Measurements from ENCODE around the gene BNIP1.

Gene BNIP1

GRCh38 chr5:173103411-173103810 lies 40.9 kb upstream of the BNIP1 start:
- Histone ChIP-seq H3K9me3 (ENCODE audit: insufficient read depth, low read depth, low read length) (peaks cover 1% of the 10 kb centered on the region), H3K4me1 (ENCODE audit: control insufficient read depth in 1 of 2, insufficient read depth in 2 of 2, low read length in 2 of 2) (no peaks in the 10 kb centered on the region), H3K36me3 (ENCODE audit: control insufficient read depth in 1 of 2, insufficient read depth in 2 of 2, low read length in 2 of 2) (peaks cover 0 to 3% of the 10 kb centered on the region in 2 experiments), H3K4me3 (ENCODE audit: low read depth, low read length) (no peak overlapping the region), H3K4ac (ENCODE audit: low read depth, low read length) (no peak overlapping the region), H2AFZ (ENCODE audit: insufficient read depth, low read length, poor library complexity) (no peak overlapping the region), H2BK120ac (ENCODE audit: insufficient read depth, low read length, poor library complexity) (no peak overlapping the region), H3K14ac (ENCODE audit: low read length) (no peak overlapping the region), H3K79me1 (ENCODE audit: low read length) (no peaks in the 10 kb centered on the region), H3K27ac (ENCODE audit: low read depth, low read length) (no peak overlapping the region), H2AK5ac (ENCODE audit: low read length) (no peak overlapping the region), H4K91ac (ENCODE audit: low read depth, low read length) (no peak overlapping the region), H3K23ac (ENCODE audit: low read length) (no peak overlapping the region), H4K8ac (ENCODE audit: low read depth, low read length) (no peak overlapping the region), H2BK12ac (ENCODE audit: low read length) (no peak overlapping the region), H2BK5ac (ENCODE audit: low read depth, low read length, poor library complexity) (no peak overlapping the region), H3K9ac (ENCODE audit: low read length) (no peak overlapping the region), H3K79me2 (ENCODE audit: control insufficient read depth, insufficient read depth, low read length, poor library complexity) (no peaks in the 10 kb centered on the region), H3K4me2 (ENCODE audit: low read length) (no peak overlapping the region), H3K18ac (ENCODE audit: low read length) (no peak overlapping the region), H3K27me3 (ENCODE audit: insufficient read depth, low read length) (no peaks in the 10 kb centered on the region), H4K12ac (ENCODE audit: low read depth, low read length) (no peak overlapping the region)
- DNase-seq = no peak
- WGBS (ENCODE audit: extremely low coverage, insufficient coverage, insufficient read length) = no CpG with 5 or more reads among the region's 1 CpG

- Histone ChIP-seq H3K4ac (ENCODE audit: low read depth, low read length) (no peak overlapping the region), H4K12ac (ENCODE audit: low read depth, low read length) (no peak overlapping the region), H2AFZ (ENCODE audit: insufficient read depth, low read length, poor library complexity) (no peak overlapping the region), H3K14ac (ENCODE audit: low read length) (no peak overlapping the region), H3K27ac (ENCODE audit: low read depth, low read length) (no peak overlapping the region), H3K18ac (ENCODE audit: low read length) (no peak overlapping the region), H2BK5ac (ENCODE audit: low read depth, low read length, poor library complexity) (no peak overlapping the region), H4K8ac (ENCODE audit: low read depth, low read length) (no peak overlapping the region), H3K4me3 (ENCODE audit: low read depth, low read length) (no peak overlapping the region), H4K91ac (ENCODE audit: low read depth, low read length) (no peak overlapping the region), H2BK120ac (ENCODE audit: insufficient read depth, low read length, poor library complexity) (no peak overlapping the region), H3K4me2 (ENCODE audit: low read length) (no peak overlapping the region), H2AK5ac (ENCODE audit: low read length) (no peak overlapping the region), H3K79me2 (ENCODE audit: control insufficient read depth, insufficient read depth, low read length, poor library complexity) (no peaks in the 10 kb centered on the region), H3K27me3 (ENCODE audit: insufficient read depth, low read length) (no peaks in the 10 kb centered on the region), H3K36me3 (ENCODE audit: control insufficient read depth in 1 of 2, insufficient read depth in 2 of 2, low read length in 2 of 2) (peaks cover 0 to 2% of the 10 kb centered on the region in 2 experiments), H3K23ac (ENCODE audit: low read length) (no peak overlapping the region), H3K4me1 (ENCODE audit: control insufficient read depth in 1 of 2, insufficient read depth in 2 of 2, low read length in 2 of 2) (no peaks in the 10 kb centered on the region), H3K79me1 (ENCODE audit: low read length) (no peaks in the 10 kb centered on the region), H2BK12ac (ENCODE audit: low read length) (no peak overlapping the region), H3K9ac (ENCODE audit: low read length) (no peak overlapping the region), H3K9me3 (ENCODE audit: insufficient read depth, low read depth, low read length) (no peaks in the 10 kb centered on the region)
- DNase-seq = no peak
- 100% methylated on average over 1 of the region's 3 CpGs for WGBS (ENCODE audit: extremely low coverage, insufficient coverage, insufficient read length)
Measured at GRCh38 chr5:173108914-173109313, 35.4 kb upstream of the BNIP1 start.

- Histone ChIP-seq H4K8ac (ENCODE audit: low read depth, low read length) (no peak overlapping the region), H3K14ac (ENCODE audit: low read length) (no peak overlapping the region), H3K9ac (ENCODE audit: low read length) (no peak overlapping the region), H3K4me1 (ENCODE audit: control insufficient read depth in 1 of 2, insufficient read depth in 2 of 2, low read length in 2 of 2) (no peaks in the 10 kb centered on the region), H3K27ac (ENCODE audit: low read depth, low read length) (no peak overlapping the region), H4K91ac (ENCODE audit: low read depth, low read length) (no peak overlapping the region), H2BK12ac (ENCODE audit: low read length) (no peak overlapping the region), H3K79me2 (ENCODE audit: control insufficient read depth, insufficient read depth, low read length, poor library complexity) (no peaks in the 10 kb centered on the region), H3K23ac (ENCODE audit: low read length) (no peak overlapping the region), H3K27me3 (ENCODE audit: insufficient read depth, low read length) (no peaks in the 10 kb centered on the region), H2AK5ac (ENCODE audit: low read length) (no peak overlapping the region), H3K4me2 (ENCODE audit: low read length) (no peak overlapping the region), H3K36me3 (ENCODE audit: control insufficient read depth in 1 of 2, insufficient read depth in 2 of 2, low read length in 2 of 2) (peaks cover 0 to 2% of the 10 kb centered on the region in 2 experiments), H3K9me3 (ENCODE audit: insufficient read depth, low read depth, low read length) (no peaks in the 10 kb centered on the region), H3K79me1 (ENCODE audit: low read length) (no peaks in the 10 kb centered on the region), H3K18ac (ENCODE audit: low read length) (no peak overlapping the region), H2AFZ (ENCODE audit: insufficient read depth, low read length, poor library complexity) (no peak overlapping the region), H3K4ac (ENCODE audit: low read depth, low read length) (no peak overlapping the region), H2BK5ac (ENCODE audit: low read depth, low read length, poor library complexity) (no peak overlapping the region), H2BK120ac (ENCODE audit: insufficient read depth, low read length, poor library complexity) (no peak overlapping the region), H3K4me3 (ENCODE audit: low read depth, low read length) (no peak overlapping the region), H4K12ac (ENCODE audit: low read depth, low read length) (no peak overlapping the region)
- WGBS (ENCODE audit: extremely low coverage, insufficient coverage, insufficient read length) = no CpG with 5 or more reads among the region's 1 CpG
- no peak for DNase-seq
Measured at GRCh38 chr5:173114536-173114935, 29.8 kb upstream of the BNIP1 start.

- H4K12ac ChIP-seq (ENCODE audit: low read depth, low read length) = no peak overlapping the region
- no peaks in the 10 kb centered on the region for H3K36me3 ChIP-seq (ENCODE audit: control insufficient read depth in 1 of 2, insufficient read depth in 2 of 2, low read length in 2 of 2)
- H3K4me3 ChIP-seq (ENCODE audit: low read depth, low read length) = no peak overlapping the region
- DNase-seq = no peak
- H3K4me2 ChIP-seq (ENCODE audit: low read length) = no peak overlapping the region
- no peaks in the 10 kb centered on the region for H3K79me1 ChIP-seq (ENCODE audit: low read length)
- no peaks in the 10 kb centered on the region for H3K4me1 ChIP-seq (ENCODE audit: control insufficient read depth in 1 of 2, insufficient read depth in 2 of 2, low read length in 2 of 2)
- H2AK5ac ChIP-seq (ENCODE audit: low read length) = no peak overlapping the region
- no peak overlapping the region for H4K91ac ChIP-seq (ENCODE audit: low read depth, low read length)
- WGBS (ENCODE audit: extremely low coverage, insufficient coverage, insufficient read length) = no CpG with 5 or more reads among the region's 1 CpG
- H3K9me3 ChIP-seq (ENCODE audit: insufficient read depth, low read depth, low read length) = no peaks in the 10 kb centered on the region
- H3K14ac ChIP-seq (ENCODE audit: low read length) = no peak overlapping the region
- no peak overlapping the region for H2BK5ac ChIP-seq (ENCODE audit: low read depth, low read length, poor library complexity)
- H3K79me2 ChIP-seq (ENCODE audit: control insufficient read depth, insufficient read depth, low read length, poor library complexity) = no peaks in the 10 kb centered on the region
- no peak overlapping the region for H3K23ac ChIP-seq (ENCODE audit: low read length)
- no peak overlapping the region for H2BK120ac ChIP-seq (ENCODE audit: insufficient read depth, low read length, poor library complexity)
- no peaks in the 10 kb centered on the region for H3K27me3 ChIP-seq (ENCODE audit: insufficient read depth, low read length)
- no peak overlapping the region for H2BK12ac ChIP-seq (ENCODE audit: low read length)
- no peak overlapping the region for H4K8ac ChIP-seq (ENCODE audit: low read depth, low read length)
- H3K27ac ChIP-seq (ENCODE audit: low read depth, low read length) = no peak overlapping the region
- no peak overlapping the region for H3K4ac ChIP-seq (ENCODE audit: low read depth, low read length)
- H3K18ac ChIP-seq (ENCODE audit: low read length) = no peak overlapping the region
- no peak overlapping the region for H2AFZ ChIP-seq (ENCODE audit: insufficient read depth, low read length, poor library complexity)
- H3K9ac ChIP-seq (ENCODE audit: low read length) = no peak overlapping the region
Measured at GRCh38 chr5:173119719-173120118, 24.6 kb upstream of the BNIP1 start.

All from trophoblast cell (in vitro differentiated cells and primary cell).